ENCODE results near the gene AREL1.

DNA sequence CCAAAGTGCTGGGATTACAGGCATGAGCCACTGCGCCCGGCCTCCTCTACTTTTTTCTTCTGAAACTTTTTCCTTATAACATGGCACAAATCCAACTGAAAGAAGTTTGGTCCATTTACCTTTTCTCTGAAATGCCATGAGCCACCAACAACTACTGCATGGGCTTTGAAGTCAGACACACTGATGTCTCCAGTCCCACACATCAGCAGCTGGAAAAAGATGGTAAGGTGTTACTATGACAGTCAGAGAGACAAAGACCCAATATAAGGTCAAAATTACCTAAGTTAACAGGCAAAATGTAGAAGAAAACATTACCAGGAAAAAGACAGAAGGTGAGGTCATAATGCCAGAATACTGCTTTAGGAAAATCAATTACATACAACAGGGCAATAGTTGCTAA, 48.2 kb downstream of the AREL1 start:
- TF ChIP-seq EZH2phosphoT487 (IDR thresholded peaks at IDR 0.05; ENCODE audit: insufficient read depth, low read depth) = no peak
- no peak for TF ChIP-seq EZH2 (IDR thresholded peaks at IDR 0.05; ENCODE audit: insufficient read depth, poor library complexity, severe bottlenecking)
